OCI-LY3 (cell line): ENCODE results near the gene ZSCAN21.

Experiments used
- EZH2phosphoT487 ChIP-seq: fragments of 200-600 bp; shearing (Covaris generic); IDR thresholded peaks from 2 replicates; pipeline ENCODE4 v1.6.1; 2018; ENCODE audit warnings: antibody characterized with exemption, mixed run types, low read depth
- TF ChIP-seq, protein P1 (sequence below): fragments of 200-600, 300-600 bp; sonication (generic); IDR thresholded peaks from 2 replicates; pipeline ENCODE4 v1.5.1; 2014; ENCODE audit warnings: antibody characterized with exemption, low read length, low read depth

DNA sequence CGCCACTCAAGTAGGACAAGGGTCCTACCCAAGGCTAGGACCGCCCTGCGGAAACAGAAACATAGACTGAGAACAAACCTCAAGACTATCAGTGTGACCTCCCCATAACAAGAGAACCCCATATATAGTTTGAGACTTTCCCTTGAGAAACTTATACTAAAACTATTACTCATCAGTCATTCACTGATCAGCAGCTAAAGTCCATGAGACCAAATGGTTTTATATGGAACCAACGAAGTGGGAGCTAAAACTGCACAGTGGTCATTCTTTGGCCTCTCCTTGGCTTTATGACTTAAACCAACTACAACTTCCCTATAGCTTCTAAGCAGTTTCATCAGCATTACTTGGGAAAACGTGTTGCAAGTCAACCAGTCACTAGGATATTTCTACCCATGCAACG lies 13.7 kb upstream of the ZSCAN21 start:
- TF ChIP-seq, protein P1, sequence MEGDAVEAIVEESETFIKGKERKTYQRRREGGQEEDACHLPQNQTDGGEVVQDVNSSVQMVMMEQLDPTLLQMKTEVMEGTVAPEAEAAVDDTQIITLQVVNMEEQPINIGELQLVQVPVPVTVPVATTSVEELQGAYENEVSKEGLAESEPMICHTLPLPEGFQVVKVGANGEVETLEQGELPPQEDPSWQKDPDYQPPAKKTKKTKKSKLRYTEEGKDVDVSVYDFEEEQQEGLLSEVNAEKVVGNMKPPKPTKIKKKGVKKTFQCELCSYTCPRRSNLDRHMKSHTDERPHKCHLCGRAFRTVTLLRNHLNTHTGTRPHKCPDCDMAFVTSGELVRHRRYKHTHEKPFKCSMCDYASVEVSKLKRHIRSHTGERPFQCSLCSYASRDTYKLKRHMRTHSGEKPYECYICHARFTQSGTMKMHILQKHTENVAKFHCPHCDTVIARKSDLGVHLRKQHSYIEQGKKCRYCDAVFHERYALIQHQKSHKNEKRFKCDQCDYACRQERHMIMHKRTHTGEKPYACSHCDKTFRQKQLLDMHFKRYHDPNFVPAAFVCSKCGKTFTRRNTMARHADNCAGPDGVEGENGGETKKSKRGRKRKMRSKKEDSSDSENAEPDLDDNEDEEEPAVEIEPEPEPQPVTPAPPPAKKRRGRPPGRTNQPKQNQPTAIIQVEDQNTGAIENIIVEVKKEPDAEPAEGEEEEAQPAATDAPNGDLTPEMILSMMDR, result no peak
- TF ChIP-seq EZH2phosphoT487, result no peak
